HG02840 (cell line): ENCODE data around the gene ALOX12.
"Not testable (repeated sequence)": the region's sequence is repeated elsewhere in the genome, so short reads cannot be mapped to it uniquely, and the experiment has no call there.

Source experiments
- ATAC-seq: cut with Tn5 transposase; IDR thresholded peaks from one replicate; pipeline ENCODE4 v1.9.1; 2021; ENCODE audit warnings: mild to moderate bottlenecking, moderate library complexity, moderate number of reproducible peaks; ENCODE audit not compliant: unreplicated experiment, low FRiP score

Gene ALOX12

GRCh38 chr17:7042501-7043181 is 46.8 kb downstream of the ALOX12 start:
- ATAC-seq: no peak

- no peak for ATAC-seq
Observed at GRCh38 chr17:7043182-7043496, 47.3 kb downstream of the ALOX12 start.

GRCh38 chr17:7043497-7044198 is 47.8 kb downstream of the ALOX12 start, which contains the start of gene SLC16A11:
SLC16A11 (minus strand) TSS chr17:7044092; CDS start chr17:7043513, 579 bp downstream.
- ATAC-seq: no peak

GRCh38 chr17:7045492-7046126 is 49.8 kb downstream of the ALOX12 start:
- ATAC-seq: no peak

- no peak for ATAC-seq
Observed at GRCh38 chr17:7046127-7046724, 50.4 kb downstream of the ALOX12 start.

- ATAC-seq: not testable (repeated sequence)
Observed at GRCh38 chr17:7046725-7047397, 51.0 kb downstream of the ALOX12 start.

- no peak for ATAC-seq
Observed at GRCh38 chr17:7047566-7047965, 51.7 kb downstream of the ALOX12 start.

GRCh38 chr17:7048968-7049367 is 53.1 kb downstream of the ALOX12 start:
- ATAC-seq: no peak

GRCh38 chr17:7050583-7050982 is 54.7 kb downstream of the ALOX12 start:
- not testable (repeated sequence) for ATAC-seq

GRCh38 chr17:7056386-7056785 is 60.5 kb downstream of the ALOX12 start:
- no peak for ATAC-seq

GRCh38 chr17:7058831-7059447 is 63.1 kb downstream of the ALOX12 start:
- no peak for ATAC-seq
